ENCODE data around the gene CDK5RAP1.

The CDK5RAP1 gene

GRCh38 chr20:33370291-33370690, 31.0 kb downstream of the CDK5RAP1 start:
- H3K27me3 ChIP-seq (replicated peaks; ENCODE audit: control insufficient read depth, insufficient read depth, low read length) = no peaks in the 10 kb centered on the region
- H3K4me1 ChIP-seq (ENCODE audit: control insufficient read depth, insufficient read depth, low read length) = peaks cover 14% of the 10 kb centered on the region
- no peak overlapping the region for H3K4me3 ChIP-seq (ENCODE audit: low read length)
- H3K9ac ChIP-seq (ENCODE audit: low read length) = no peak overlapping the region
- peaks cover 74% of the 10 kb centered on the region for H3K36me3 ChIP-seq (ENCODE audit: control insufficient read depth, insufficient read depth, low read length, severe bottlenecking)
- no peaks in the 10 kb centered on the region for H3K9me3 ChIP-seq (ENCODE audit: control insufficient read depth, low read length)
- no peak for DNase-seq (ENCODE audit: low read depth)

GRCh38 chr20:33362898-33363297, 38.4 kb downstream of the CDK5RAP1 start:
- peaks cover 90% of the 10 kb centered on the region for H3K36me3 ChIP-seq (ENCODE audit: control insufficient read depth, insufficient read depth, low read length, severe bottlenecking)

GRCh38 chr20:33359399-33360261, 41.7 kb downstream of the CDK5RAP1 start:
- Histone ChIP-seq H3K4me1 (ENCODE audit: control insufficient read depth, insufficient read depth, low read length) (no peaks in the 10 kb centered on the region), H3K27me3 (replicated peaks; ENCODE audit: control insufficient read depth, insufficient read depth, low read length) (no peaks in the 10 kb centered on the region), H3K9me3 (ENCODE audit: control insufficient read depth, low read length) (no peaks in the 10 kb centered on the region), H3K4me3 (ENCODE audit: low read length) (no peak overlapping the region), H3K36me3 (ENCODE audit: control insufficient read depth, insufficient read depth, low read length, severe bottlenecking) (peaks cover 76% of the 10 kb centered on the region), H3K9ac (ENCODE audit: low read length) (no peak overlapping the region)
- no peak for DNase-seq (ENCODE audit: low read depth)

More at GRCh38 chr20:33362898-33363297, 38.4 kb downstream of the CDK5RAP1 start:
- peak; percentile 8 for DNase-seq (ENCODE audit: low read depth)
- Histone ChIP-seq H3K9me3 (ENCODE audit: control insufficient read depth, low read length) (no peaks in the 10 kb centered on the region), H3K4me1 (ENCODE audit: control insufficient read depth, insufficient read depth, low read length) (no peaks in the 10 kb centered on the region), H3K4me3 (ENCODE audit: low read length) (no peak overlapping the region), H3K27me3 (replicated peaks; ENCODE audit: control insufficient read depth, insufficient read depth, low read length) (no peaks in the 10 kb centered on the region), H3K9ac (ENCODE audit: low read length) (no peak overlapping the region)

- no peaks in the 10 kb centered on the region for H3K27me3 ChIP-seq (replicated peaks; ENCODE audit: control insufficient read depth, insufficient read depth, low read length)
- no peak for DNase-seq (ENCODE audit: low read depth)
- H3K36me3 ChIP-seq (ENCODE audit: control insufficient read depth, insufficient read depth, low read length, severe bottlenecking) = peaks cover 24% of the 10 kb centered on the region
- H3K9ac ChIP-seq (ENCODE audit: low read length) = no peak overlapping the region
- no peak overlapping the region for H3K4me3 ChIP-seq (ENCODE audit: low read length)
- no peaks in the 10 kb centered on the region for H3K9me3 ChIP-seq (ENCODE audit: control insufficient read depth, low read length)
- no peaks in the 10 kb centered on the region for H3K4me1 ChIP-seq (ENCODE audit: control insufficient read depth, insufficient read depth, low read length)
Measured at GRCh38 chr20:33353013-33353402, 48.3 kb downstream of the CDK5RAP1 start.

- Histone ChIP-seq H3K36me3 (ENCODE audit: control insufficient read depth, insufficient read depth, low read length, severe bottlenecking) (peaks cover 19% of the 10 kb centered on the region), H3K4me3 (ENCODE audit: low read length) (no peak overlapping the region), H3K9ac (ENCODE audit: low read length) (no peak overlapping the region), H3K27me3 (replicated peaks; ENCODE audit: control insufficient read depth, insufficient read depth, low read length) (no peaks in the 10 kb centered on the region), H3K9me3 (ENCODE audit: control insufficient read depth, low read length) (no peaks in the 10 kb centered on the region), H3K4me1 (ENCODE audit: control insufficient read depth, insufficient read depth, low read length) (no peaks in the 10 kb centered on the region)
- no peak for DNase-seq (ENCODE audit: low read depth)
Measured at GRCh38 chr20:33352258-33353012, 48.9 kb downstream of the CDK5RAP1 start.

GRCh38 chr20:33351696-33352095, 49.6 kb downstream of the CDK5RAP1 start:
- DNase-seq (ENCODE audit: low read depth) = no peak
- H3K36me3 ChIP-seq (ENCODE audit: control insufficient read depth, insufficient read depth, low read length, severe bottlenecking) = peaks cover 14% of the 10 kb centered on the region
- H3K4me1 ChIP-seq (ENCODE audit: control insufficient read depth, insufficient read depth, low read length) = no peaks in the 10 kb centered on the region
- H3K9me3 ChIP-seq (ENCODE audit: control insufficient read depth, low read length) = no peaks in the 10 kb centered on the region
- no peak overlapping the region for H3K4me3 ChIP-seq (ENCODE audit: low read length)
- H3K27me3 ChIP-seq (replicated peaks; ENCODE audit: control insufficient read depth, insufficient read depth, low read length) = no peaks in the 10 kb centered on the region
- no peak overlapping the region for H3K9ac ChIP-seq (ENCODE audit: low read length)

GRCh38 chr20:33349493-33349892, 51.8 kb downstream of the CDK5RAP1 start:
- H3K36me3 ChIP-seq (ENCODE audit: control insufficient read depth, insufficient read depth, low read length, severe bottlenecking) = peaks cover 6% of the 10 kb centered on the region
- no peak overlapping the region for H3K9ac ChIP-seq (ENCODE audit: low read length)
- no peaks in the 10 kb centered on the region for H3K9me3 ChIP-seq (ENCODE audit: control insufficient read depth, low read length)
- no peak for DNase-seq (ENCODE audit: low read depth)
- H3K4me3 ChIP-seq (ENCODE audit: low read length) = no peak overlapping the region
- no peaks in the 10 kb centered on the region for H3K4me1 ChIP-seq (ENCODE audit: control insufficient read depth, insufficient read depth, low read length)
- no peaks in the 10 kb centered on the region for H3K27me3 ChIP-seq (replicated peaks; ENCODE audit: control insufficient read depth, insufficient read depth, low read length)

GRCh38 chr20:33348136-33348937, 53.0 kb downstream of the CDK5RAP1 start:
- no peak overlapping the region for H3K4me3 ChIP-seq (ENCODE audit: low read length)
- DNase-seq (ENCODE audit: low read depth) = no peak
- no peak overlapping the region for H3K9ac ChIP-seq (ENCODE audit: low read length)
- H3K36me3 ChIP-seq (ENCODE audit: control insufficient read depth, insufficient read depth, low read length, severe bottlenecking) = peaks cover 6% of the 10 kb centered on the region
- H3K4me1 ChIP-seq (ENCODE audit: control insufficient read depth, insufficient read depth, low read length) = no peaks in the 10 kb centered on the region
- H3K27me3 ChIP-seq (replicated peaks; ENCODE audit: control insufficient read depth, insufficient read depth, low read length) = no peaks in the 10 kb centered on the region
- H3K9me3 ChIP-seq (ENCODE audit: control insufficient read depth, low read length) = no peaks in the 10 kb centered on the region

- DNase-seq (ENCODE audit: low read depth) = no peak
- Histone ChIP-seq H3K27me3 (replicated peaks; ENCODE audit: control insufficient read depth, insufficient read depth, low read length) (peaks cover 12% of the 10 kb centered on the region), H3K36me3 (ENCODE audit: control insufficient read depth, insufficient read depth, low read length, severe bottlenecking) (peaks cover 6% of the 10 kb centered on the region), H3K4me1 (ENCODE audit: control insufficient read depth, insufficient read depth, low read length) (no peaks in the 10 kb centered on the region), H3K4me3 (ENCODE audit: low read length) (no peak overlapping the region), H3K9me3 (ENCODE audit: control insufficient read depth, low read length) (no peaks in the 10 kb centered on the region), H3K9ac (ENCODE audit: low read length) (no peak overlapping the region)
Measured at GRCh38 chr20:33345342-33345741, 56.0 kb downstream of the CDK5RAP1 start.

- no peak for DNase-seq (ENCODE audit: low read depth)
Measured at GRCh38 chr20:33343521-33343920, 57.8 kb downstream of the CDK5RAP1 start.

More at GRCh38 chr20:33343521-33343920, 57.8 kb downstream of the CDK5RAP1 start:
- Histone ChIP-seq H3K9me3 (ENCODE audit: control insufficient read depth, low read length) (no peaks in the 10 kb centered on the region), H3K4me1 (ENCODE audit: control insufficient read depth, insufficient read depth, low read length) (no peaks in the 10 kb centered on the region), H3K27me3 (replicated peaks; ENCODE audit: control insufficient read depth, insufficient read depth, low read length) (peaks cover 12% of the 10 kb centered on the region), H3K9ac (ENCODE audit: low read length) (no peak overlapping the region), H3K4me3 (ENCODE audit: low read length) (no peak overlapping the region), H3K36me3 (ENCODE audit: control insufficient read depth, insufficient read depth, low read length, severe bottlenecking) (no peaks in the 10 kb centered on the region)

Measured in adipocyte (in vitro differentiated cells).